ENCODE results near the gene MPC2. TPM values are rescaled to one million over a fixed set of nuclear protein-coding genes. Genes with fewer than 3 reads are reported as not detected.

The MPC2 gene
- total RNA-seq, 4 donors from 2014 or later: 21.5 to 127 (median 38.5) TPM

- no peak overlapping the region for H3K27ac ChIP-seq
- H3K9me3 ChIP-seq: no peaks in the 10 kb centered on the region
- intact Hi-C loops (cut with DNase I; ENCODE audit: low total_unique reads): no loop called here
- no peaks in the 10 kb centered on the region for H3K4me1 ChIP-seq
- H3K4me3 ChIP-seq: no peak overlapping the region
- no peaks in the 10 kb centered on the region for H3K27me3 ChIP-seq
- no peak for TF ChIP-seq POLR2A (IDR thresholded peaks at IDR 0.05)
- TF ChIP-seq, protein P1, sequence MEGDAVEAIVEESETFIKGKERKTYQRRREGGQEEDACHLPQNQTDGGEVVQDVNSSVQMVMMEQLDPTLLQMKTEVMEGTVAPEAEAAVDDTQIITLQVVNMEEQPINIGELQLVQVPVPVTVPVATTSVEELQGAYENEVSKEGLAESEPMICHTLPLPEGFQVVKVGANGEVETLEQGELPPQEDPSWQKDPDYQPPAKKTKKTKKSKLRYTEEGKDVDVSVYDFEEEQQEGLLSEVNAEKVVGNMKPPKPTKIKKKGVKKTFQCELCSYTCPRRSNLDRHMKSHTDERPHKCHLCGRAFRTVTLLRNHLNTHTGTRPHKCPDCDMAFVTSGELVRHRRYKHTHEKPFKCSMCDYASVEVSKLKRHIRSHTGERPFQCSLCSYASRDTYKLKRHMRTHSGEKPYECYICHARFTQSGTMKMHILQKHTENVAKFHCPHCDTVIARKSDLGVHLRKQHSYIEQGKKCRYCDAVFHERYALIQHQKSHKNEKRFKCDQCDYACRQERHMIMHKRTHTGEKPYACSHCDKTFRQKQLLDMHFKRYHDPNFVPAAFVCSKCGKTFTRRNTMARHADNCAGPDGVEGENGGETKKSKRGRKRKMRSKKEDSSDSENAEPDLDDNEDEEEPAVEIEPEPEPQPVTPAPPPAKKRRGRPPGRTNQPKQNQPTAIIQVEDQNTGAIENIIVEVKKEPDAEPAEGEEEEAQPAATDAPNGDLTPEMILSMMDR (IDR thresholded peaks at IDR 0.05): no peak
- DNase-seq: no peak
- no peaks in the 10 kb centered on the region for H3K36me3 ChIP-seq
Observed at GRCh38 chr1:167977245-167977644, 40.4 kb upstream of the MPC2 start.

DNA sequence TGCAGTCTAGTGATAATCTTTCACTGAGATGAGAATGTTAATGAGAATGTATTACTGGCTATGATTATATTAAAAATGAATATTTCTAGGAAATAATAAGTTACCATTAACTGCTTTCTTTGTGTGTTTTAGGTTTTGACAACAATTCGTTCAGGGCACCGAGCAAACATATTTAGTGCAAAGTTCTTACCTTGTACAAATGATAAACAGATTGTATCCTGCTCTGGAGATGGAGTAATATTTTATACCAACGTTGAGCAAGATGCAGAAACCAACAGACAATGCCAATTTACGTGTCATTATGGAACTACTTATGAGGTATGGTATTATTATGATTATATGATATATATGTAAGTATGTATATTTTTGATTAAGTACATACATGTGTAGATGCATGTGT is 37.8 kb upstream of the MPC2 start:
- TF ChIP-seq, protein P1 (IDR thresholded peaks at IDR 0.05): no peak
- TF ChIP-seq POLR2A (IDR thresholded peaks at IDR 0.05): no peak
- H3K36me3 ChIP-seq: no peaks in the 10 kb centered on the region
- no peaks in the 10 kb centered on the region for H3K4me1 ChIP-seq
- no peak overlapping the region for H3K4me3 ChIP-seq
- intact Hi-C loops (cut with DNase I; ENCODE audit: low total_unique reads): no loop called here
- H3K27ac ChIP-seq: no peak overlapping the region
- H3K27me3 ChIP-seq: no peaks in the 10 kb centered on the region
- DNase-seq: no peak
- no peaks in the 10 kb centered on the region for H3K9me3 ChIP-seq

DNA sequence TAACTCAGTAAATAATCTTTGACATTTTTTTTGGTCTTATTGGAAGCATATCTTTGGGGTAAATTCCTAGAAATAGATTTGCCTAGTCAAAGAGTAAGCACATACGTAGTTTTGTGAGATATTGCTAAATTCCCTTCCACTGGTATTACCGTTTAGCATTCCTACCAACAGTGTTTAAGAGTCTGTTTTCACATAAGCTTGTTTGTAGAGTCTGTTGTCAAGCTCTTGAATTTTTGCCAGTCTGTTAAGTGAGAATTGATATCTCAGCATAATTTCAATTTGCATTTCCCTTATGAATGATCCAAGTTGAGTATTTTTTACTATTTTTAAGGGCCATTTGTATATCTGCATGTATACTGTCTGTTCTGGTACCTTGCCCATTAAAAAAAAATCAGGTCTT is 37.0 kb upstream of the MPC2 start:
- H3K9me3 ChIP-seq: no peaks in the 10 kb centered on the region
- intact Hi-C loops (cut with DNase I; ENCODE audit: low total_unique reads): no loop called here
- no peak for TF ChIP-seq POLR2A (IDR thresholded peaks at IDR 0.05)
- TF ChIP-seq, protein P1 (IDR thresholded peaks at IDR 0.05): no peak
- H3K4me3 ChIP-seq: no peak overlapping the region
- no peaks in the 10 kb centered on the region for H3K27me3 ChIP-seq
- H3K27ac ChIP-seq: no peak overlapping the region
- H3K36me3 ChIP-seq: no peaks in the 10 kb centered on the region
- no peak for DNase-seq
- no peaks in the 10 kb centered on the region for H3K4me1 ChIP-seq

- intact Hi-C loops (cut with DNase I; ENCODE audit: low total_unique reads): no loop called here
- Histone ChIP-seq H3K27me3 (no peaks in the 10 kb centered on the region), H3K9me3 (no peaks in the 10 kb centered on the region), H3K4me3 (no peak overlapping the region), H3K36me3 (no peaks in the 10 kb centered on the region), H3K4me1 (no peaks in the 10 kb centered on the region), H3K27ac (no peak overlapping the region)
- DNase-seq: no peak
- TF ChIP-seq, protein P1 (IDR thresholded peaks at IDR 0.05): no peak
- no peak for TF ChIP-seq POLR2A (IDR thresholded peaks at IDR 0.05)
Observed at GRCh38 chr1:167968569-167968968, 31.7 kb upstream of the MPC2 start.

GRCh38 chr1:167966050-167966449 is 29.2 kb upstream of the MPC2 start:
- TF ChIP-seq POLR2A (IDR thresholded peaks at IDR 0.05): no peak
- TF ChIP-seq, protein P1 (IDR thresholded peaks at IDR 0.05): no peak
- intact Hi-C loops (cut with DNase I; ENCODE audit: low total_unique reads): no loop called here
- Histone ChIP-seq H3K27ac (no peak overlapping the region), H3K36me3 (no peaks in the 10 kb centered on the region), H3K4me1 (no peaks in the 10 kb centered on the region), H3K27me3 (no peaks in the 10 kb centered on the region), H3K4me3 (no peak overlapping the region), H3K9me3 (no peaks in the 10 kb centered on the region)
- DNase-seq: no peak

Measured in uterus (tissue), 4 donors.